GM18507 (cell line): Measurements from ENCODE around the gene SRSF7.
"Not testable (repeated sequence)": the region's sequence is repeated elsewhere in the genome, so short reads cannot be mapped to it uniquely, and the experiment has no call there.

Source experiments
- DNase-seq: peaks from one replicate; pipeline ENCODE4 v3.0.0; 2011; ENCODE audit warnings: low read depth; ENCODE audit not compliant: insufficient read length; ENCODE audit errors: extremely low spot score
- FAIRE-seq: peaks from 2 replicates; lab custom pipeline; 2011; peaks lifted over from hg19 to GRCh38; lab: Jason Lieb, UNC

Gene SRSF7

DNA sequence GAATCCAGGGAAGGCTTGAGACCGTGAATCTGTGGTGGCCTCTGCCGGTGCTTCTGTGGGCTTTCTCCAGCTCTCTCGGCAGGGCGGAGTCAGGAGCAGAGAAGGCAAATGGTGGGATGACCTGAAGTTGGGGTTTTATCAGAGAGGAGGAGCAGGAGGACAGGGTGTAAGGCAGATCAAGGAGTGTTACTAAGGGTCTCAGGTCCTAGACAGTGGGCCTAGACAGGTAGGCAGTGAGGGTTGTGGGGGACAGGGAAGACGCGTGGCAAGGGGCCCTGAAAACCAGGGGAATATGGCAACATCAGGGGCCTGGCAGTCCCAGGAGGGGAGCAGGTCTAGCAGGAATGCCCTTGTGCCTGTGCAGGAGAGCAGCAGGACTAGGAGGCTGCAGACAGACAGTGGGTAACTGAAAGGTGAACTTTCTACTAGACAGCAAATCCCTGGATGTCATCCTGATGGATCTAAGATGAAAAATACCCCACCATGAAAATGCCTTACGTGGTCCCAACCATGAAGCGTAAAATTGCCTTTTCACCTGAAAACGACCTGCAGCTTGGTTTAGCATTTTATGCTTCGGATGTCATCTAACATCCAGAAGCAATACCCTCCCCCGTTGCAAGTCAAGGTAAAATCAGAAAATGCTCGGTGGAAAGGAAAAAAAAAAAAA is 42.1 kb downstream of the SRSF7 start:
- no peak for DNase-seq
- FAIRE-seq, result no peak

- not testable (repeated sequence) for FAIRE-seq, DNase-seq
These were observed 42.7 kb downstream of the SRSF7 start for GRCh38 chr2:38708491-38708890.

GRCh38 chr2:38706846-38707345 is 44.3 kb downstream of the SRSF7 start:
- FAIRE-seq, result no peak

DNA sequence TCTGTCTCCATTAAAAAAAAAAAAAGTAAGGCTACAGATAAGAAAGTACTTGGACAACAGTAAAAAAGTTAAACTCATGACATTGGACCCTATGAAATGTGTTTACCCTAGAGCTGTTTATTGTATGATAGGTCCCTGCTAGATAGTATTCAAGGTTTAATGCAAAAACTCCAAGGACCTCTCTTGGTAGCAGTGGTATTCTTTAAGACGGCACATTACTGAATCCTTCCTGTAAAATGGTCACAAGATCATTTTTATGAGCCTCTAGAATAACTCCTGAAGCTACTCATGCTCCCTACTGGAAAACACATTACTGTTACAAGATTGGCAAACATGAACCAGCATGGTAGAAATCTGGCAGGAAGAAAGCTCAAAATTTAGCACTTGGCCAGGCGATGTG is 46.5 kb downstream of the SRSF7 start:
- FAIRE-seq (no peak), DNase-seq (no peak)

More at GRCh38 chr2:38706846-38707345, 44.3 kb downstream of the SRSF7 start:
- DNase-seq, result no peak

GRCh38 chr2:38703336-38703735 is 47.8 kb downstream of the SRSF7 start:
- not testable (repeated sequence) for DNase-seq, FAIRE-seq

GRCh38 chr2:38702413-38702812 is 48.7 kb downstream of the SRSF7 start:
- no peak for DNase-seq
- FAIRE-seq, result no peak

DNA sequence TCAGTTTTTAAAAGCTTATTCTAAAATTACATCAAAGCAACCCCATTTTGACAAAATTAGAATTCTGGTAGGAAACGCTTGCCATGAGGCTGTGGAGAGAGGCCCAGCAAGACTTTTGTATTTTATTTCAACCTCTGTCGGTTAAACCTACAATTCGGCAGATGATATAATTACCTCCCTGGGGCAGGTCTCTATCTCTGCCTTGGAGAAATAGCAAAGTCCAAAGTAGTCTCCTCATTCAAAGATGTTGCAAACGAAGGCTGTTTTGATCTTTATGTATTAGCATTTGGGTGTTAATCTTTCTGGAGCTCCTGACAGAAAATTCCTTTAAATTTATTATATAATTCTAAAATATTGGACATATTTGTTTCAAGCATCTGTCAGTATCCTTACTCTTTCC is 49.6 kb downstream of the SRSF7 start:
- DNase-seq (no peak), FAIRE-seq (no peak)

DNA sequence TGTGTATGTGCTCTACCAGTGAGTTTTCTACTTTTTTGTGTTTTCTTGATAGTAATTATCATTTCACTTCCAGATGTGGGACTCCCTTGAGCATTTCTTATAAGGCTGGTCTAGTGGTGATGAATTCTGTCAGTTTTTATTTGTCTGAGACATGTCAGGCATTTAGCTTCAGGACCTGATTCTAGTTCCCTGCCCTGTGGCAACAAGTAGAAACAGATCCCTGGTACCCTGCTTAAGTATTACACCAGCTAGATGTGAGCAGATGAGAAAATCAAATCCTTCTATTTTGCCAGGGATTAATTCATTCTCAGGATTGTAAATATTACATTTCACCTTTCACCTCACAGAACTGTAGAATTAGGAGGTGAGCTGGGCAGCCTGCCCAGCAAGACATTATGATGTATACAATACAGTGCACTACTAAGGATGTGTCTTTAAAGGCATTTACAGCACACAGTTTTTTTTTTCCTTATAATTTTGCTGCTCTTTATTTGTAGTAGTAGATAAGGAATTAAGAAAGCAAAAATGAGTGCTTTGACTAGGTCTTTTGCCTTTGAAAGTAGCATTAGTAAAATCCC is 50.2 kb downstream of the SRSF7 start:
- DNase-seq, result no peak
- no peak for FAIRE-seq

- FAIRE-seq, result no peak
- DNase-seq, result no peak
These were observed 50.9 kb downstream of the SRSF7 start for GRCh38 chr2:38700113-38700785.

DNA sequence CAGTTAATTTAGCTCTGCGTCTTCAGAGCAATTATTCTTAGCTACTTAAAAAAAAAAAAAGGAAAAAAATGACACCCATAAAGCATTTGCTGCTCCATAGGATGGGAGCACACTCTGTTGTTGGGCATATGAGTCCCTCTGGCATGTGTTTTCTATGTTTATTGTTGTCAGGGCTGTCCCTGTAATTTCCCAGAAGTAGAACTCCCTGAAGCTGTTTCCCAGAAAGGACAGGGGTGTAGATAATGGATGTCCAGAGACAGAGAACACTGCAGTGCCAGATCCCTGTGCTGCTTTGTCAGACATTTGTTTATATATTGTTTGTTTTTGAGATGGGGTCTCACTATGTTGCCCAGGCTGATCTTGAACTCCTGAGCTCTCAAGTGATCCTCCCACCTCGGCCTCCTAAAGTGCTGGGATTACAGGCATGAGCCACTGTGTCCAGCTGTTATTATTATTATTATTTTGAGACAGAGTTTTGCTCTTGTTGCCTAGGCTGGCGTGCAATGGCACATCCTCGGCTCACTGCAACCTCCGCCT is 52.6 kb downstream of the SRSF7 start:
- no peak for DNase-seq
- FAIRE-seq, result no peak

DNA sequence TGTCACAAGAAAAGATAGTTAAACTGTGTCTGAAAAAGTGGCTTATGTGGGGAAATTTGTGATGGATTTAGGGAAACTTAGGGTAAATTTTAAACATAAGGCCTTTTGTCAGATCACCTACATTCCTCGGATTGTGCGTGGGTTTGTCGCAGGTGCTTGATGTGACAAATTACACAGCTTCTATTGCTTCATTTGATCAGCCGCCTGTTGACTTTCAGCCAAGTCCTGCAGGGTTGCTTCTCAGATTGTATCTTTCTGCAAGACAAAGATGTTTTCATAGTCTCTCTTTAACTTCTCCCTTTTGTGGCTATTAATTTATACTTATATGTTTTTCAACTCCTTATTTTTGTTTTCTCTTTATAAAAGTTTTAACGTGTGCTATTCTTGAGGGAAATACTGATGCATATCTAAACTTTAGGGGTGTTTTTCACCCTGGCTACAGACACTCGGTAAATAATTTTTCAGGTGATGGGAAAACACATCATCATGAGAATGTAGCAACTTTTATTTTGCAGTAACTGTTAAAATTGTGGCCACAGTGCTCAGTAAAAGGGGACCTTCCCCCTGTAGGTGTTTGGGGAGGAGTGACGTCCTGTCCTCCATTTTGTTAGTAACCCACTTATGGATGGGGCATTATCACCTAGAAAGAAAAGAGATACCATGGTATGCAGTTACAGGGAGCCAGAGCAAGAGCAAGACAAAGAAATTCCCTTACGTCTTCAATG is 53.9 kb downstream of the SRSF7 start:
- no peak for FAIRE-seq
- no peak for DNase-seq
